Activated naive CD4-positive, alpha-beta T cell treated with anti-CD3 and anti-CD28 coated beads, Interleukin-2, amount 50 U/mL, for 24 hours (primary cell): ENCODE measurements around the gene DNAJC10.

Source experiments
- H3K27ac Mint-ChIP-seq: one replicate; pipeline ENCODE4 v1.8.0; 2021; ENCODE audit warnings: mild to moderate bottlenecking, mixed read lengths
- H3K27me3 Mint-ChIP-seq: one replicate; pipeline ENCODE4 v1.8.0; 2021; ENCODE audit warnings: mixed read lengths
- H3K36me3 Mint-ChIP-seq: one replicate; pipeline ENCODE4 v1.8.0; 2021; ENCODE audit warnings: mixed read lengths
- H3K4me1 Mint-ChIP-seq: one replicate; pipeline ENCODE4 v1.8.0; 2021; ENCODE audit warnings: mixed read lengths
- H3K4me3 Mint-ChIP-seq: one replicate; pipeline ENCODE4 v1.8.0; 2021; ENCODE audit warnings: mild to moderate bottlenecking, mixed read lengths
- H3K9me3 Mint-ChIP-seq: one replicate; pipeline ENCODE4 v1.8.0; 2021; ENCODE audit warnings: mixed read lengths

DNAJC10 gene

DNA sequence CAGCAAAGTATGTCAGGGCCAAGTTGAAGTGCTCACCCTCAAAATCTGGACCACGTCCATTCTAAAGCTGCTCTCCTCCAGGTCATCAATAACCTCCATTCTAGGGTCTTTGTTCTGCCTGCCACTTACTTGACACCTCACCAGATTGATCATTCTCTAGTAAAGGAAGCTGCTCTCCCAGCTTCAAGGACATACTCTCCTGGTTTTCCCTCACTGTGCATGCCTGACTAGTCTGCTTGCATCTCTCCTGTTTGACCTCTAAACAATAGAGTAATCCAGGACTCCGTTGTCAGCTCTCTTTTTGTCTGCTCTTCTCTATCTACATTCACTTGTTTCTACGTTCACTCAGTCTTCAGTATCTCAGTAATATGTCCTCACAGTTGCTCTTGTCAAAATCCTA is 91.3 kb downstream of the DNAJC10 start:
- Mint-ChIP-seq H3K27ac (no peak overlapping the region), H3K4me1 (no peaks in the 10 kb centered on the region), H3K27me3 (peaks cover 6% of the 10 kb centered on the region), H3K9me3 (no peaks in the 10 kb centered on the region), H3K4me3 (no peak overlapping the region), H3K36me3 (no peaks in the 10 kb centered on the region)

DNA sequence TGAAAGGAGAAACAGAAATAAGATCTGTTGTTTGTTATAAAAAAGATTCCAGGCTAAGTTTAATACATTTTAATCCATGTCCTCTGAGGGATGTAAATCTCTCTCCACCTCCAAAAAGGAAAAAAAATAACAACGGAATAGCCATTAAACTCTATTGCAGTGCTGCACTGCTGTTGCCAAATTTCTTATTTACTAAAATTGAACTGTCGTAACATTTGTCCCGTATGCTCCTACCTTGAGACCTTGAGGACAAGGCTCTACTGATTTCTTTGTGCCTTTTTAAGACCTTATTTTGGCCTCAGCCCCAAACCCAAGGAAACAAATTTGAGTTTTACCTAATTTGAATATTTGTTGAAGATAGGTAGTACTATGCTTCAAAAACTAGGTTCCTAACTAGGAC is 94.0 kb downstream of the DNAJC10 start:
- H3K4me3 Mint-ChIP-seq = no peak overlapping the region

DNA sequence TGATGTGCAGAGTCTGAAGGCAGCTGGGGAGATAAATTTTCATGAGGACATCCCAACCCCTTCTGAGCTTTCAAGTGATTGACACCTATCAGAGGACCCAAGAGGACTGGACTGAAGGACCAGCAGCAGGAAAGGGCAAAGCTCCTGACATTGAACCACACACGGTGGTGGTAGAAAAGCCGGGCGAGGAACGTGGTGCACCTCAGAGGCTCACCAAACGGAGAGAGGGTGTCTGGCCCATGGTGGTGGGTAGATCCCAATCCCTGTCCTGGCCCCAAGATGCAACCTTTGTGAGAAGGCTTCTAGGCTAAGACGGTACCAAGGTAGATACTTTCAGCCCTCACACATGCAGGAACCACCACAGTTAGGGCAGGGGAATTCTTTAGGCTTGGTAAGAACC is 98.3 kb downstream of the DNAJC10 start:
- H3K27ac Mint-ChIP-seq = no peak overlapping the region
- H3K4me3 Mint-ChIP-seq = no peak overlapping the region
- peaks cover 11% of the 10 kb centered on the region for H3K27me3 Mint-ChIP-seq
- no peaks in the 10 kb centered on the region for H3K36me3 Mint-ChIP-seq
- H3K4me1 Mint-ChIP-seq = no peaks in the 10 kb centered on the region
- H3K9me3 Mint-ChIP-seq = no peaks in the 10 kb centered on the region

More for the DNA sequence above, 94.0 kb downstream of the DNAJC10 start:
- H3K36me3 Mint-ChIP-seq = no peaks in the 10 kb centered on the region
- no peak overlapping the region for H3K27ac Mint-ChIP-seq
- peaks cover 9% of the 10 kb centered on the region for H3K27me3 Mint-ChIP-seq
- H3K9me3 Mint-ChIP-seq = no peaks in the 10 kb centered on the region
- H3K4me1 Mint-ChIP-seq = no peaks in the 10 kb centered on the region

DNA sequence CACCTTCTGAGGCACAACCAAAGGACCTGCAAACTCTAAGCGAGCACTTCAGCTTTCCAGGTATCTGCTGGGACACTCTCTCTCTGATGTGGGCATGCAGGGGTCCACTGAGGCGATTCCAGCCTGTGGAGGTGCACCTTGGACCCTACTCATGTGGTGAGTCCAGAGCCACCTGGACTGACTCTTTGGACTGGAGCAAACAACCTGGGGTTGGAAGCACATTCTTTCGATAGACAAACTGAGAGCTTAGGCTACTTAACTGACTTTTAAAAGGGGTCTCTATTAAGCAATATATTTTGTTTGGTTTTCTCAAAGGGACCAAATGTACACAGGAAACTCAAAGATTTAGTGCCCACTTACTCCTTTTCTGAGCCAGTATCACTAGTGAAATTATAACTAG is 98.7 kb downstream of the DNAJC10 start:
- Mint-ChIP-seq H3K27ac (no peak overlapping the region), H3K9me3 (no peaks in the 10 kb centered on the region), H3K36me3 (no peaks in the 10 kb centered on the region), H3K4me3 (no peak overlapping the region), H3K27me3 (peaks cover 11% of the 10 kb centered on the region), H3K4me1 (no peaks in the 10 kb centered on the region)

DNA sequence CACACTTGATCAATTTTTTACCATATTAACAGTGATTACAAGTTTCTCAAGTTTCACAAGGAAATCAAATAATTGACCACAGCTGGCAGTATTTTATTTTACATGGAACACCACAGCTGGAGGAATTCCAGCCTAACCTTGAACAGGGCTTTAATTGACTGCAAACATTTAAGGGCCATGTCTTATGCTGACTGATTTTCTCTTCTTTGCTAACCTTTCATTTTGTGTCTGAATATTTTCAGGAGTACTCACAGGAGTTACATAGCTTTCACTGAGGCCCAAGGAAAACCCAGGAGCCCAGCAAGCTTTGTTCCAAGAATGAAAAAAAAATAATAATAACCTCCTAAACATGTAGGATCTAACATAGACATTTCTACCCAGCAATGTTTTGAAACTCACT is 100.8 kb downstream of the DNAJC10 start:
- Mint-ChIP-seq H3K27me3 (peaks cover 9% of the 10 kb centered on the region), H3K9me3 (no peaks in the 10 kb centered on the region), H3K27ac (no peak overlapping the region), H3K4me1 (no peaks in the 10 kb centered on the region), H3K4me3 (no peak overlapping the region), H3K36me3 (no peaks in the 10 kb centered on the region)

DNA sequence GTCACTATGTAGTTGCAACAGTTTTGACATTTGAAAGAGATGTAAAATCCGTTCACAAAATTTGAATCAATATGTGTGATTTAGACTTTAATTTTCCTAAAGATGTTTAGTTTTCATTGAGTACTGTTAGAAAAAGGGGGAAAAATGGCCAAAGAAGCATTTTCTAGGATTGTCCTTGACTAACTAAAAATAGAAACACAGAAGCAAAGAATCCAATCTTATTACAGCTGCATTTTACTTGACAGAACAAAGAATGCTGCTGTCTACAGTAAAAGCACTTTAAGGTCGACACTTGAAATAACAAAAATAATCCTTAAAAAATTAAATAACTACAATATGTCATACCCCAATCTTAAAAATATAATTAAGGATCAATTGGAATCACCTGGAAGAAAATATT is 101.5 kb downstream of the DNAJC10 start:
- no peak overlapping the region for H3K4me3 Mint-ChIP-seq
- H3K27ac Mint-ChIP-seq = no peak overlapping the region
- no peaks in the 10 kb centered on the region for H3K9me3 Mint-ChIP-seq
- peaks cover 13% of the 10 kb centered on the region for H3K27me3 Mint-ChIP-seq
- no peaks in the 10 kb centered on the region for H3K4me1 Mint-ChIP-seq
- no peaks in the 10 kb centered on the region for H3K36me3 Mint-ChIP-seq

DNA sequence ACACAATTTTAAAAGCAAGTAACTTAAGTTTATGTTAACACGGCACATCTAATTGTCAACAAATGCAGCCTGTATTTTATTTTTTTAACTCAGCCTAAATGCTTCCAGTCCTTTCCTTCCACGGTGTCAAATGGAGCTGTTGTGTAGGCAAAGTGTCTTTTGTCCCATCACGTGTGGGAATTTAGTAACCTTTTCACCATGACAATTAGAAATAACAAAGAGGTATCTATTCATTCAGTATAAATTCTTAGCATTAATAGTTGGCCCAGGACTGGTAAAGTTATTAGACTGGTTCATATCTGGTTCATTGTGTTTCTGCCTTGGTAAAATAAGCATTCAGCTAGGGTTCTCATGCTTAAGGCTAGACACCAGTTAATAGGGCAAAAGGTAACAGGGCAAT is 102.4 kb downstream of the DNAJC10 start:
- no peaks in the 10 kb centered on the region for H3K4me1 Mint-ChIP-seq
- peaks cover 11% of the 10 kb centered on the region for H3K27me3 Mint-ChIP-seq
- H3K9me3 Mint-ChIP-seq = no peaks in the 10 kb centered on the region
- H3K27ac Mint-ChIP-seq = no peak overlapping the region
- no peak overlapping the region for H3K4me3 Mint-ChIP-seq
- H3K36me3 Mint-ChIP-seq = no peaks in the 10 kb centered on the region

DNA sequence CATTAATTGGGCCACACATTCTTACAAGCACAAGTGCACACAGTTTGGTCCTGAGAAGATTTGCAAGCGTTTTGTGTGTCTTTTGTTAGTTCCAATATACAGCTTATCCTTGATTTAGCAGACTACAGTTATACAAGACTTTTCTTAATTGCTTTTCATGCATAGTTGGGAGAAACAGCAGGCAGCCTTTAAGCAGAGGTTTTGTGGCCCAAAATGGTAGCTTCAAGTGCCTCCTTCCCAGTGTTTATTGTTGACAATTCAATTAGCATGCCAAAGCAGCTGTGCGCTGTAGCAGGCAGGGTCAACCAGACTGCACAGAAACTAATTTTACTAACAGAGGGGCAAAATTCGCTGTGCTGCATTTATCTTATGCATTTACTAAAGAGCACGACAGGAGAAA is 102.9 kb downstream of the DNAJC10 start:
- no peak overlapping the region for H3K27ac Mint-ChIP-seq
- H3K4me3 Mint-ChIP-seq = no peak overlapping the region
- H3K27me3 Mint-ChIP-seq = peaks cover 11% of the 10 kb centered on the region
- H3K9me3 Mint-ChIP-seq = no peaks in the 10 kb centered on the region
- H3K4me1 Mint-ChIP-seq = no peaks in the 10 kb centered on the region
- no peaks in the 10 kb centered on the region for H3K36me3 Mint-ChIP-seq

DNA sequence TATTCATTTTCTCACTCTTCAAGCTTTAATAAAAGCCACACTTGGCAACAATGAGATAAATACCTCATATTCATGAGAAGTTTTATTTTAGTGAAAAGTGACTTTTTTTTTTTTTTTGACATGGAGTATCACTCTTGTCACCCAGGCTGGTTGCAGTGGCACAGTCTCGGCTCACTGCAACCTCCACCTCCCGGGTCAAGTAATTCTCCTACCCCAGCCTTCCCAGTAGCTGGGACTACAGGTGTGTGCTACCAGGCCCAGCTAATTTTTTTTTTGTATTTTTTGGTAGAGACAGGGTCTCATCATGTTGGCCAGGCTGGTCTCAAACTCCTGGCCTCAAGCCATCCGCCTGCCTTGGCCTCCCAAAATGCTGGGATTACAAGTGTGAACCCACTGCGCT is 103.4 kb downstream of the DNAJC10 start:
- no peaks in the 10 kb centered on the region for H3K9me3 Mint-ChIP-seq
- H3K27ac Mint-ChIP-seq = no peak overlapping the region
- no peak overlapping the region for H3K4me3 Mint-ChIP-seq
- H3K27me3 Mint-ChIP-seq = peaks cover 10% of the 10 kb centered on the region
- H3K4me1 Mint-ChIP-seq = no peaks in the 10 kb centered on the region
- H3K36me3 Mint-ChIP-seq = no peaks in the 10 kb centered on the region

DNA sequence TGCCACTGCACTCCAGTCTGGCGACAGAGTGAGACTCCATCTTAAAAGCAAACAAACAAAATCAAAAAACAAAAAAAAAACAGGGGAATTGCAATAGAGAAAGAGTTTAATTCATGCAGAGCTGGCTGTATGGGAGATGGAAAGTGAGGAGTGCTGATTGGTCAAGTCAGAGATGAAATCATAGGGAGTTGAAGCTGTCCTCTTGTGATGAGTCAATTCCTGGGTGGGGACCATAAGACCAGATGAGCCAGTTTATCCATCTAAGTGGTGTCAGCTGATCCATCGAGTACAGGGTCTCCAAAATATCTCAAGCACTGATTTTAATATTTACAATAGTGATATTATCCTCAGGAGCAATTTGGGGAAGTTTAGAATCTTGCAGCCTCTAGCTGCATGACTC is 105.1 kb downstream of the DNAJC10 start:
- Mint-ChIP-seq H3K27ac (no peak overlapping the region), H3K9me3 (no peaks in the 10 kb centered on the region), H3K4me3 (no peak overlapping the region), H3K36me3 (no peaks in the 10 kb centered on the region), H3K4me1 (no peaks in the 10 kb centered on the region), H3K27me3 (peaks cover 6% of the 10 kb centered on the region)

DNA sequence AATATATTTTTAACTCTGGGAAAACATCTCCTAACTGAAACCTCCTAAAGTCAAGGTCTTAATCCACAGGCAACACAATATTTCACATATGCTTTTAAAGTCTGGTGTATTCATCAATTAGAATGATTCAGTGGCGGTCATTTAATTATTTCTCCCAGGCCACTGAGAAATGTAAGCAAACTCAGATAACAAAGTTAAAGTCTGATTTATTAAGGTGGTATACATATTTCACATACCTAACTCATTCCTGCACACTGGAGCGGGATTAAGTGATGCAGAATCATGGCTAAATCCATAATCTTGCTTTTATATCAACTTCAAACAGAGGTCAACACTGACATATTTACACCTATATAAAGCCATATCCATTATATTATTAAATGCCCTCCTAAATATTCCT is 106.7 kb downstream of the DNAJC10 start:
- peaks cover 6% of the 10 kb centered on the region for H3K27me3 Mint-ChIP-seq
- H3K4me3 Mint-ChIP-seq = no peak overlapping the region
- no peak overlapping the region for H3K27ac Mint-ChIP-seq
- no peaks in the 10 kb centered on the region for H3K4me1 Mint-ChIP-seq
- H3K9me3 Mint-ChIP-seq = no peaks in the 10 kb centered on the region
- no peaks in the 10 kb centered on the region for H3K36me3 Mint-ChIP-seq

DNA sequence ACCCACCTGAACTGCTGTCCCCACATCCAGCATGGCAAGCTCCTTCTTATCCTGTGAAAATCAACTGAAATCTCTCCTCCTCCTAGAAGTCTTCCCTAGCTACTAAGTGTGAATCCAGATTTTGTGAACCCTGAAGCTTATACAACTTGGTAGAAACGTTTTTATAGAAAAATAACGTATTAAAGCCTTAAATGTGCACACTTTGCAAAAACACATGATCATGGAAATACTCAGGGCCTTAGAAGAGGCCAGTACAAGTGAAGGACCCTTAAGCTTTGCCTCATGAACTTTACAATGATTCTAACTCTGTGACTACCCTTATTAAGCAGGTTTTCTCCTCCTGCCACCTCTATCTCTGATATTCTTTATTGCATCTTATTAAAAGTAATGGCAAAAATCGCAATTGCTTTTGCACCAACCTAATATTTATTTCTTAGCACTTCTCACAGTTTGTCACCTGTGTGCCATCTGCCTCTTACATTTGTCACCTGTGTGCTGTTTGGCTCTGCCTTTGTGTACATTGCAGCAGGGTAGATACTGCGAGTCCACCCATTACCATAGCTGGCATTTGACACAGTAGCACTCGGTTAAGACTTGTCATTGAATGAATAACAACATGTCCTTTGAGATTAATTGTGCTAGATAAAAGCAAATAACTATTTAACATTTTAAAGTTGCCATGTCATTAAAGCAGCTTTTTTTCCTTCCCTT is 108.2 kb downstream of the DNAJC10 start:
- Mint-ChIP-seq H3K4me3 (no peak overlapping the region), H3K9me3 (no peaks in the 10 kb centered on the region), H3K27me3 (peaks cover 8% of the 10 kb centered on the region), H3K27ac (no peak overlapping the region), H3K36me3 (no peaks in the 10 kb centered on the region), H3K4me1 (no peaks in the 10 kb centered on the region)

DNA sequence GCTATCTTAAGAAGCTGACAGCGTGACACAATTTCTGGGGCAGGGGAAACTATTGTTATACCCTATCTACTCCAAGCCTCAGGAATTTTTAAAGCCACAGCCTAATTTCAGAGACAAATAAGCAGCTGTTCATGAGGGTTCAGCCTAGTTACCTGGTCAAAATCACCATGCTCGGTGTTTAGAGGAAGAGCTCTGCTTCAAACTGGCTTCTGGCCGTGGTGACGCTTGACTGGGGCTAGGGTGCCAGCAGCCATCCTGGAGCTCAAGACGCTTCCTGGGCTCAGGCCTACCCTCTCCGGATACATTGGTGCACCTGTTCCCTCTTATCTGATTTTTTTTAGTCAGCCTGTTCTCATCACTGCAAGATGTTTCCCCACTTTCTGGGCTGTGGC is 108.7 kb downstream of the DNAJC10 start:
- Mint-ChIP-seq H3K27ac (no peak overlapping the region), H3K9me3 (no peaks in the 10 kb centered on the region), H3K4me1 (no peaks in the 10 kb centered on the region), H3K36me3 (no peaks in the 10 kb centered on the region), H3K4me3 (no peak overlapping the region), H3K27me3 (peaks cover 8% of the 10 kb centered on the region)

DNA sequence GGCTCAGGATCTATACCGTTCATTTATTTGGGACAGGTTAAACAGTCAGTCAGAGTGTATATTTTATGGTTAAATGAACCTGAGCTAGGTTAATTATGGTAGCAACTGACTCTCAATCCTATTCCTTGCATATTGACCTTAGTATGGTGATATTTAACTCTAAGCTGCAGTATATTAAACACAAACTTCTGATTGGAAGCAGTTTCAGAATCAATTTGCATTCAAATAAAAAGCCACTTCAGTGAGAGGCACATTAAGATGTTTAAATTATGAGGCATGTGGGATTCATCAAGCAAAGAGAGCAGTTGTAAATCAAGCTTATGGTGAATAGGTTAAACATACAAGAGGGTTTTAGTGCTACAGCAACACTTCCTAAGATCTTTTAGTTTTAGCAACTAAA is 110.0 kb downstream of the DNAJC10 start:
- no peaks in the 10 kb centered on the region for H3K4me1 Mint-ChIP-seq
- H3K27me3 Mint-ChIP-seq = peaks cover 11% of the 10 kb centered on the region
- no peak overlapping the region for H3K27ac Mint-ChIP-seq
- H3K4me3 Mint-ChIP-seq = no peak overlapping the region
- H3K9me3 Mint-ChIP-seq = no peaks in the 10 kb centered on the region
- H3K36me3 Mint-ChIP-seq = no peaks in the 10 kb centered on the region

DNA sequence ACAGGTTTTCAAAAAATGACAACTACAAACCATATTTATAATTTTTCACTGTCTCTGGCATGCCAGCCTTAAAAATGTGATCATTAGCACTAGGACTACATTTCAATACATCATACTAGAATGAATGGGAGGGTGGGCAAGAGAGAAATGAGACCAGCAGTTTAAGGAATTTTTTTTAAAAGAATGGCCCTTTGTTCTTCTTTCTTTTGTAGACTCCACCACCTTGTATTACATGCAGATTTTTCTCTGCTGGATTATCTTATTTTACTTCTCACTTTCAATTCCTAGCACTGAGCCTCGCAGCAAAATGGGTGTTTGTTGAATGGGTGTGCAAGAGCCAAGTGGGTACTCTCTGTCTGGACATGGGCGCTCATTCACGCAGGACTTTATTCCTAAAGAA is 110.4 kb downstream of the DNAJC10 start:
- H3K27ac Mint-ChIP-seq = no peak overlapping the region
- H3K4me3 Mint-ChIP-seq = no peak overlapping the region
- H3K4me1 Mint-ChIP-seq = no peaks in the 10 kb centered on the region
- peaks cover 11% of the 10 kb centered on the region for H3K27me3 Mint-ChIP-seq
- no peaks in the 10 kb centered on the region for H3K9me3 Mint-ChIP-seq
- H3K36me3 Mint-ChIP-seq = no peaks in the 10 kb centered on the region

DNA sequence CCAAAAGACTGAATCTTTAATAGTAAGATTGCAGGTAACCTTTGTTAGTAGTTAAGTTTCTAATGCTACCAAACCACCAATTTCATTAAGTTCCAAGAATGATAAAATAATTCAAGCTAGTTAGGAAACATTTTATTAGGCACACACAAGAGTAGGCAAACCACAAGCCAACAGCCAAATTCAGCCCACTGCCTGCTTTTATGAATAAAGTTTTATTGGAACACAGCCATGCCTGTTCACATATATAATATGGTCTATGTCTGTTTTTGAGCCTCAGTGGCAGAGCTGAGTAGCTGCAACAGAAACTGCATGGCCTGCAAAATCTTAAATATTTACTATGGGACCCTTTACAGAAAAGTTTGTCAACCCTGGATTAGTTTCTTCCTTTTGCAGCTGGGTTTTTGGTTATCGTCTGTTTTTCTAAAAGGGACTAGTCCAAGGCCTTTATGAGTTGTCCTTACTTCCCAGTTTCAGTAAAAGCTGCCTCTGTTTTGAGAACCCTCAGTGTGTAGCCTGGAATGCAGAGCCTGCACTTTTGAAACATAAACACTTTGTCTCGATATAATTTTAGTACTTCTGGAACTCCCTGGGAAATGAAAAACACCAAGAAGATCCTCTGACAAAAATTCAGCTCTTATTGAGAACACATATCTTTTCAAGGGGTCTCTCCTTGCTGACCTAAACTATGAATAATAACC is 111.3 kb downstream of the DNAJC10 start:
- Mint-ChIP-seq H3K4me1 (no peaks in the 10 kb centered on the region), H3K27ac (no peak overlapping the region), H3K4me3 (no peak overlapping the region), H3K36me3 (no peaks in the 10 kb centered on the region), H3K27me3 (peaks cover 10% of the 10 kb centered on the region), H3K9me3 (no peaks in the 10 kb centered on the region)

DNA sequence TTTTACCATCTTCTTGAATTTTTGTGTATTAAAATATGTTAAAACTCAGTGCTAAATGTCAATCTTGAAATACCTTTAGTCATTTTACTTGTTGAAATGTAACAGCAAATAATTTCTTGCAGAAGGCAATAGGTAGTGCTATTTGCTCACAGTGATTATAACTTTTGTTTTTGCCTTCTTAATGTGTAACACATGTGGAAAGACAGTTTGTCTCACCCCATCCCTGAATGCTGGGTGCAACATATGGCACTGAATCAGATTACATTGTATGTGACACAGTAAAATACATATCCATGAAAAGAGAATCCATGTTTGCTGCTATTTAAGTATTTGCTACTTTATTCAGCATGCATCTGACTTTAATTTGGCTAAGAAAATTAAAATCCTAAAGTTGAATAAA is 115.0 kb downstream of the DNAJC10 start:
- Mint-ChIP-seq H3K9me3 (no peaks in the 10 kb centered on the region), H3K36me3 (no peaks in the 10 kb centered on the region), H3K4me1 (no peaks in the 10 kb centered on the region), H3K4me3 (no peak overlapping the region), H3K27ac (no peak overlapping the region), H3K27me3 (peaks cover 15% of the 10 kb centered on the region)
